OCI-LY7 (cell line): Measurements from ENCODE around the gene ZNF385D. TPM values are rescaled to one million over a fixed set of nuclear protein-coding genes. Genes with fewer than 3 reads are reported as not detected.
"Not testable (repeated sequence)": the region's sequence is repeated elsewhere in the genome, so short reads cannot be mapped to it uniquely, and the experiment has no call there.

Experiments
- BruUV-seq: library from RNA; stranded (reverse); fragments of 400-500 nt; replicated peaks from 2 replicates; lab custom pipeline; 2021; lab: Mats Ljungman, UMichigan
- CTCF ChIA-PET: fragments of 300-600 bp; sonication (Branson Sonifier 250); formaldehyde crosslinking; loops from one replicate; lab custom pipeline; 2022; ENCODE audit warnings: antibody characterized with exemption; ENCODE audit not compliant: unreplicated experiment; lab: Charles Lee
- POLR2A ChIA-PET: fragments of 300-600 bp; sonication (Branson Sonifier 250); formaldehyde crosslinking; loops from one replicate; lab custom pipeline; 2022; ENCODE audit warnings: antibody characterized with exemption; lab: Charles Lee
- DNase-seq: peaks from one replicate; pipeline ENCODE4 v3.0.0-alpha.2; 2015; ENCODE audit warnings: low spot score
- H2AFZ ChIP-seq: fragments of 200-600 bp; sonication (generic), shearing (Covaris generic); 2 replicates; pipeline ENCODE4 v1.6.1; 2014; ENCODE audit warnings: mild to moderate bottlenecking, antibody characterized with exemption, low read length, moderate library complexity
- H3K27ac ChIP-seq: fragments of 200-600 bp; sonication (generic); 2 replicates; pipeline ENCODE4 v1.5.1; 2014; ENCODE audit warnings: mixed run types, low read depth, mild to moderate bottlenecking, moderate library complexity, low read length, inconsistent platforms; ENCODE audit not compliant: poor library complexity, severe bottlenecking
- H3K36me3 ChIP-seq: fragments of 200-600 bp; sonication (generic); 2 replicates; pipeline ENCODE4 v1.6.1; 2014; ENCODE audit warnings: mild to moderate bottlenecking, antibody characterized with exemption, low read length, moderate library complexity, mixed read lengths; ENCODE audit not compliant: insufficient read depth
- H3K4me1 ChIP-seq: fragments of 200-600 bp; sonication (generic); 2 replicates; pipeline ENCODE4 v1.5.1; 2014; ENCODE audit warnings: mild to moderate bottlenecking, low read length; ENCODE audit not compliant: insufficient read depth, poor library complexity, severe bottlenecking
- H3K4me2 ChIP-seq: fragments of 200-600 bp; sonication (generic); 2 replicates; pipeline ENCODE4 v1.6.1; 2014; ENCODE audit warnings: mild to moderate bottlenecking, low read length
- H3K4me3 ChIP-seq: fragments of 200-600 bp; sonication (generic); 2 replicates; pipeline ENCODE4 v1.5.1; 2014; ENCODE audit warnings: mild to moderate bottlenecking, low read depth, low read length; ENCODE audit not compliant: poor library complexity, severe bottlenecking
- H3K79me2 ChIP-seq: fragments of 200-600 bp; sonication (generic); 2 replicates; pipeline ENCODE4 v1.6.1; 2016; ENCODE audit warnings: low read depth, mild to moderate bottlenecking, low read length, moderate library complexity, mixed read lengths; ENCODE audit not compliant: insufficient read depth
- H3K9me2 ChIP-seq: fragments of 200-600 bp; sonication (generic); 2 replicates; pipeline ENCODE4 v1.6.1; 2016; ENCODE audit warnings: mild to moderate bottlenecking, low read length, mixed read lengths; ENCODE audit not compliant: insufficient read depth
- H3K9me3 ChIP-seq: fragments of 200-600 bp; sonication (generic); 2 replicates; pipeline ENCODE4 v1.6.1; 2014; ENCODE audit warnings: mild to moderate bottlenecking, mixed run types, low read length, mixed read lengths
- H4K20me1 ChIP-seq: fragments of 200-600 bp; sonication (generic); 2 replicates; pipeline ENCODE4 v1.6.1; 2014; ENCODE audit warnings: mild to moderate bottlenecking, antibody characterized with exemption, low read length, moderate library complexity, mixed read lengths; ENCODE audit not compliant: insufficient read depth
- CTCF ChIP-seq: fragments of 200-600 bp; sonication (generic); conservative IDR thresholded peaks from 2 replicates; pipeline ENCODE4 v1.5.1; 2014; ENCODE audit warnings: mild to moderate bottlenecking, antibody characterized with exemption, low read length, moderate library complexity, mixed read lengths
- EZH2phosphoT487 ChIP-seq: fragments of 200-600 bp; sonication (generic); IDR thresholded peaks from 2 replicates; pipeline ENCODE4 v1.6.1; 2018; ENCODE audit warnings: low read depth, borderline replicate concordance, mild to moderate bottlenecking, mixed run types, antibody characterized with exemption, low read length, moderate library complexity, mixed read lengths
- intact Hi-C: fragments of 100-400 bp; cut with micrococcal nuclease; formaldehyde crosslinking; loops from one replicate; pipeline ENCODE4 v1.10.0; 2022; ENCODE audit not compliant: unreplicated experiment
- total RNA-seq, 2 experiments: library from RNA; depleted of rRNA in 1 of 2; stranded (reverse); fragments of >200 nt in 1 of 2; shearing (Covaris generic) in 1 of 2; gene quantifications; 2 replicates each; pipeline ENCODE4 v1.2.3, GENCODE V29; 2014 to 2022

Gene ZNF385D
- total RNA-seq, 2 experiments from 2014 or later = 0.13 TPM; not detected in 1

- intact Hi-C loops = no loop called here
- Histone ChIP-seq H3K4me1 (no peaks in the 10 kb centered on the region), H3K36me3 (no peaks in the 10 kb centered on the region), H3K27ac (no peak overlapping the region), H3K4me3 (no peak overlapping the region), H3K4me2 (no peak overlapping the region), H4K20me1 (no peaks in the 10 kb centered on the region), H2AFZ (no peak overlapping the region), H3K9me2 (no peaks in the 10 kb centered on the region), H3K9me3 (no peaks in the 10 kb centered on the region), H3K79me2 (no peaks in the 10 kb centered on the region)
- CTCF ChIA-PET = no interaction called here
- no peak for TF ChIP-seq CTCF
- TF ChIP-seq EZH2phosphoT487 = no peak
- POLR2A ChIA-PET = no interaction called here
- no peak for DNase-seq
- no TSS peak for BruUV-seq
Measured at GRCh38 chr3:21500834-21501233, 250.2 kb downstream of the ZNF385D start.

GRCh38 chr3:21490671-21491070 lies 260.3 kb downstream of the ZNF385D start:
- BruUV-seq, H3K4me2 ChIP-seq, intact Hi-C loops, H3K9me2 ChIP-seq, POLR2A ChIA-PET, H3K4me3 ChIP-seq, H3K4me1 ChIP-seq, CTCF ChIA-PET, H3K27ac ChIP-seq, H3K36me3 ChIP-seq, DNase-seq, H4K20me1 ChIP-seq, H2AFZ ChIP-seq, H3K9me3 ChIP-seq, H3K79me2 ChIP-seq: not testable (repeated sequence)

GRCh38 chr3:21487520-21487919 lies 263.5 kb downstream of the ZNF385D start:
- BruUV-seq = no TSS peak
- no peak for TF ChIP-seq CTCF

GRCh38 chr3:21486024-21486935 lies 264.7 kb downstream of the ZNF385D start:
- H3K36me3 ChIP-seq, H3K27ac ChIP-seq, H3K9me2 ChIP-seq, H2AFZ ChIP-seq, DNase-seq, H3K4me3 ChIP-seq, BruUV-seq, H3K79me2 ChIP-seq, CTCF ChIA-PET, POLR2A ChIA-PET, H3K4me1 ChIP-seq, H3K4me2 ChIP-seq, H4K20me1 ChIP-seq, H3K9me3 ChIP-seq, intact Hi-C loops: not testable (repeated sequence)

More at GRCh38 chr3:21487520-21487919, 263.5 kb downstream of the ZNF385D start:
- CTCF ChIA-PET = no interaction called here
- Histone ChIP-seq H3K4me3 (no peak overlapping the region), H3K9me3 (no peaks in the 10 kb centered on the region), H3K79me2 (no peaks in the 10 kb centered on the region), H3K9me2 (no peaks in the 10 kb centered on the region), H3K4me2 (no peak overlapping the region), H3K4me1 (no peaks in the 10 kb centered on the region), H3K36me3 (no peaks in the 10 kb centered on the region), H2AFZ (no peak overlapping the region), H3K27ac (no peak overlapping the region), H4K20me1 (no peaks in the 10 kb centered on the region)
- intact Hi-C loops = no loop called here
- no peak for DNase-seq
- POLR2A ChIA-PET = no interaction called here
